HUES6 (cell line): ENCODE measurements around the gene CENPF.
"Not testable (repeated sequence)": the region's sequence is repeated elsewhere in the genome, so short reads cannot be mapped to it uniquely, and the experiment has no call there.

Experiments used
- H3K27ac ChIP-seq: 2 replicates; pipeline ENCODE4 v1.7.0; 2013; ENCODE audit warnings: low read depth, mild to moderate bottlenecking, low read length, inconsistent platforms
- H3K27me3 ChIP-seq: 2 replicates; pipeline ENCODE4 v1.6.1; 2013; ENCODE audit warnings: low read length; ENCODE audit not compliant: control insufficient read depth, insufficient read depth
- H3K36me3 ChIP-seq: 2 replicates; pipeline ENCODE4 v1.6.1; 2013; ENCODE audit warnings: low read length; ENCODE audit not compliant: control insufficient read depth, insufficient read depth
- H3K4me1 ChIP-seq: 2 replicates; pipeline ENCODE4 v1.6.1; 2013; ENCODE audit warnings: low read length; ENCODE audit not compliant: control insufficient read depth, insufficient read depth
- H3K4me3 ChIP-seq: 2 replicates; pipeline ENCODE4 v1.5.1; 2013; ENCODE audit warnings: low read depth, low read length
- H3K9ac ChIP-seq: one replicate; pipeline ENCODE4 v1.6.1; 2013; ENCODE audit warnings: mild to moderate bottlenecking, low read length
- H3K9me3 ChIP-seq: 2 replicates; pipeline ENCODE4 v1.6.1; 2013; ENCODE audit warnings: low read depth, low read length; ENCODE audit not compliant: control insufficient read depth, insufficient read depth

Gene CENPF

DNA sequence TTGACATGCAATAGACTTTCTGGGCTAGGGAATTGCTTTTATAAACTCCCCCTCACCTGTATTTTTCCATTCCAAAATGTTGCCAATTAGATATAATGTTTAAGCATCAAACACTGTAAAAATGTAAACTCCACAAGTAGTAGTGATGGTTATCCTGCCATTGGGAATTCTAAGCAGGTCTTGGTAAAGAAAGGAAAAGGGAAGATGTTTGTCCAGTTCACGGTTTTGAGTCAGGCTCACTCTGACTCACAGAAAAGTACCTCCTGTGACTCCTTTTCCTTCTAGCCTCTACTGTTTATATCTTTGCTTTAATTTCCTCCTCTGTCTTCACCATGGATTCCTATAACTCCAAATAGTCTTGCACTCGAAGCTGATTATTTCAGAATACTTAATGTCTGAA is 32.6 kb upstream of the CENPF start:
- H3K27ac ChIP-seq = no peak overlapping the region
- peaks cover 6% of the 10 kb centered on the region for H3K9me3 ChIP-seq
- H3K4me3 ChIP-seq = no peak overlapping the region
- H3K27me3 ChIP-seq = no peaks in the 10 kb centered on the region
- H3K4me1 ChIP-seq = no peaks in the 10 kb centered on the region; the same call in 1 of the 2 replicates
- H3K9ac ChIP-seq = no peak overlapping the region
- H3K36me3 ChIP-seq = no peaks in the 10 kb centered on the region

DNA sequence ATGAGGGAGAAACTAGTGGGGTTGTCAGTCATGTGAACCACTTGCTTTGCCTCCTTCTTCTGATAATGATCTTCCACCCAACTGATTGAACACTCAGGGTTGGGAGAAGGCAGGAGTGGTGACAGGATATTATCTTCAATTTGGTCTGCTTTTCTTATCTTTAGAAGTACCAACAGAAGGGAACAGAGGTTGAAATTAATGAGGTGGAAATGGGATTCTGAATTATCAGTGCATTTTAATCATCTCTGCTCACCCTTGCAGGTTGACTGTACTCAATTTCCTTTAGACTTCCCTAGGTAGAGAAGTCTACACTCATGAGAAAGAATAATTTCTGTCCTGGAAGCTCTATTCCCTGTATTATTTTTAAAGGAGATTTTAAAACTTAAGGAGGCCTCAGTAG is 31.7 kb upstream of the CENPF start:
- H3K4me3 ChIP-seq = no peak overlapping the region
- no peaks in the 10 kb centered on the region for H3K36me3 ChIP-seq
- no peaks in the 10 kb centered on the region for H3K27me3 ChIP-seq
- H3K4me1 ChIP-seq = no peaks in the 10 kb centered on the region; the same call in 1 of the 2 replicates
- no peak overlapping the region for H3K9ac ChIP-seq
- no peak overlapping the region for H3K27ac ChIP-seq
- peaks cover 14% of the 10 kb centered on the region for H3K9me3 ChIP-seq

DNA sequence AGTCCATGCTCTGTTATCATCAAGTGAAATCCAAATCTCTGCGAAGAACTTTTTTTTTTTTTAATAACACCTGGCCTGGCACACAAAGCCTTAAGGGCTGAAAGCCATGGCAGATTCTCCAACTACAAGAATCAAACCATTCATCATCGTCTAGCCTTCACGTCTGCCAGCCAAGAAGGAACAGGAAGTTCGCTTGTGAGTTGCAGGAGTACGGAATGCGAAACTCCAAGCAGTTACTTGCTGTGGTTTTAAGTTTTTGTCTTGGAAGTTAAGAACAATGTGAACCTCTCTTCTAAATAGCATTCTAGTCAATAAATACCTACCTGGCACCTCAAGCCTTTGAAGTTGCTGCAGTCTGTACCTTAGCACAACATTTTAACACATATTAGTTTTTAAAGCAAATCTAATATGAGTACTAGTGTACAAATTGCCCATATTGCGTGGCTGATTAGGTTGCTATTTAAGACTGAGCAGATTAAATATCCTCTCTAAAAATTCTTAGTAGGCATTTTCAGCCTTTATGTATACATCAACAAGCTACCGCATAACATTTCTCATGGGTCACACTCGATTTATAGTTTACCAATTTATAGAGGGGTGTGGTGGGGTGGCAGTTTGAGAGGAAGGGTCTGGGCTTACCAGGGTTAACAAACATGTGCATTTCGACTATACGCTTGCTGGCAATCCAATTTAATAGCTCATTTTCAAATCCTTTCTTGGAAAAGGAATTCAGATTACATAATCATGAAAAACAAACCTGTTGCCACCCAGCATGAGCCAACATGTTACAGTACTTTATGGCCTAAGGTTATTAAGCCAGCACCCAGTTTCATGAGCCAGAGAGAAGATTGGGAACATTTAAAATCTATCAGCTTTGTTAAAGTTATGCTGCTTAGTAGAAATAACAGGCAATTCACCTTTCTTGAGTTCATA is 29.3 kb upstream of the CENPF start:
- no peak overlapping the region for H3K9ac ChIP-seq
- no peaks in the 10 kb centered on the region for H3K27me3 ChIP-seq
- no peak overlapping the region for H3K4me3 ChIP-seq
- H3K36me3 ChIP-seq = no peaks in the 10 kb centered on the region
- H3K4me1 ChIP-seq = no peaks in the 10 kb centered on the region; the same call in 1 of the 2 replicates
- no peak overlapping the region for H3K27ac ChIP-seq
- peaks cover 30% of the 10 kb centered on the region for H3K9me3 ChIP-seq

DNA sequence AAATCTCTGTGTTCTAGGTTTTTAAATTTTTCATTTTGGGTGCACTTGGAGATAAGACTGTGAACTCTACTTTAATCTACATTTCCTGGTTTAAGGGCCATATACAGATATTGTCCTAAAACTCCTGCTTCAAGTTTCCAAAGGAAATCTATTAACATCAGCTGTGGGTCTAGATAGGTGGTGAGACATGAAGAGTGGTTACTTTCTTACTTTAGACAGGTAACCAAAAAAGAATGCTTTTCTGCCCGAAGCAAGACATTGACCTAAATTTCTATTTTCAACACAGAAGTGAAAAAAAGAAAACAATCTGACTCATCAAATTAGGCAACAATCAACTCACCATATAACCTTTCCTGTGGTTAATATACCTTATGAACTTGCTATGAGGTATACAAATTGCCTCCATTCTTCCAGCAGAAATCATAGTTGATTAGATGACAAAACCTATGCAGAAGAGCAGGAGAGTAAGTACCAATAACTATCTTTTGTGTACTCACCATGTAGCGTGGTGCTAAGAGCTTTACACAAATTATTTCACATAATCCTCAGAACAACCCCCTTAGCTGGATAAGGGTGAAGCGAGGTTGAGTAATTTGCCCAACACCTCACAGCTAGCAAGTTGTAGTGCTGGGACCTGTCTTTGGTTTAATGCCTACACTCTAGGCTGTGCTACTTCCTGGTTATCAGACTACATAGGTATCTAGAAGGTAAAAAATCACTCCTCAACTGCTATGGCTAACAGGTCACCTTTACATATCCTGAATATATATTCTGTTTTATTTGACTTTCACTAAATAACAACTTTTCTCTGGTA is 28.2 kb upstream of the CENPF start:
- Histone ChIP-seq H3K36me3 (no peaks in the 10 kb centered on the region), H3K4me3 (no peak overlapping the region), H3K9me3 (peaks cover 30% of the 10 kb centered on the region), H3K27ac (no peak overlapping the region), H3K9ac (no peak overlapping the region), H3K4me1 (no peaks in the 10 kb centered on the region; the same call in 1 of the 2 replicates), H3K27me3 (no peaks in the 10 kb centered on the region)

DNA sequence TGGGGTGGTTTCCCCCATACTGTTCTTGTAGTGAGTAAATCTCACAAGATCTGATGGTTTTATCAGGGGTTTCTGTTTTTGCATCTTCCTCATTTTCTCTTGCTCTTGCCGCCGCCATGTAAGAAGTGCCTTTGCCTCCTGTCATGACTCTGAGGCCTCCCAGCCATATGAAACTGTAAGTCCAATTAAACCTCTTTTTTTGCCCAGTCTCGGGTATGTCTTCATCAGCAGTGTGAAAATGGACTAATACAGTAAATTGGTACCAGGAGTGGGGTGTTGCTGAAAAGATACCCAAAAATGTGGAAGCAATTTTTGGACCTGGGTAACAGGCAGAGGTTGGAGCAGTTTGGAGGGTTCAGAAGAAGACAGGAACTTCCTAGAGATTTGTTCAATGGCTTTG is 26.9 kb upstream of the CENPF start:
- not testable (repeated sequence) for H3K27me3 ChIP-seq, H3K36me3 ChIP-seq, H3K4me1 ChIP-seq, H3K27ac ChIP-seq, H3K4me3 ChIP-seq, H3K9ac ChIP-seq
- peaks cover 30% of the 10 kb centered on the region for H3K9me3 ChIP-seq

DNA sequence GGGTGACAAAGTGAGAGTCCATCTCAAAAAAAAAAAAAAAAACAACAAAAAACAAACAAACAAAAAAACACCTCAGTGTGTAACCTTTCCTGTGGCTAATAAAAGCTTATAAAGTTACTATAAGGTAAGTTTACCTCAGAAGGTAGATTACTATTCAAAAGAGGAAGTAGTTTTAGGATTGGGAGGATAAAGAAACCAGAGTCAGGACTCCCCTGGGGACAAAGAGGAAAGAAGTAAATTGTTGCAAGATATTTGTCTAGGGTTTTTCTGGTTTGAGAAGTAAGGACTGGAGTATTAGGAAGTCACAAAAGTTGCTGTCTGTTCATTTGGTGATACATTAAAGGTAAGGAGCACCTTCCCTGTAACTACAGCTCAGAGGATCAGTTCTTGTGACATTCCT is 23.8 kb upstream of the CENPF start:
- Histone ChIP-seq H3K36me3 (no peaks in the 10 kb centered on the region), H3K4me3 (no peak overlapping the region), H3K9me3 (peaks cover 30% of the 10 kb centered on the region), H3K27ac (no peak overlapping the region), H3K27me3 (no peaks in the 10 kb centered on the region), H3K4me1 (peaks cover 18% of the 10 kb centered on the region), H3K9ac (no peak overlapping the region)

DNA sequence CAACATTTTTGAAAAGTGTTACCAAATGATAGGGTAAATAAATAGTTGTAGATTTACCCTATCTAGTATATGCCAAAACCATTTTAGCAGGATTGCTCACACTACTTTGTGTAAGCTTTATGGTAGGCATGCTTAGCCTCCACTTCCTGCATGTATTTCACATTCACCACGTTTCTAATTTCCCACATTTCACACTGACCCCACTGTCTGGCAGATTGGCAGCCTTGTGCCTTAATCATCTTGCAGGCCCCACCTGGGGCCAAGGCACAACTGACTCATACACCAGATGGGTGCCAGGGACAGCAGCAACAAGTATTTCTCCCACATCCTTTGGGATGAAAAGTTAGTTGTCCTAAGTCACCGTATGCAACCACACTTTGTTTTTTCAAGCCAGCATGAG is 21.2 kb upstream of the CENPF start:
- H3K9ac ChIP-seq = no peak overlapping the region
- no peak overlapping the region for H3K27ac ChIP-seq
- no peaks in the 10 kb centered on the region for H3K36me3 ChIP-seq
- no peaks in the 10 kb centered on the region for H3K27me3 ChIP-seq
- no peak overlapping the region for H3K4me3 ChIP-seq
- peaks cover 18% of the 10 kb centered on the region for H3K4me1 ChIP-seq
- H3K9me3 ChIP-seq = peaks cover 11% of the 10 kb centered on the region

DNA sequence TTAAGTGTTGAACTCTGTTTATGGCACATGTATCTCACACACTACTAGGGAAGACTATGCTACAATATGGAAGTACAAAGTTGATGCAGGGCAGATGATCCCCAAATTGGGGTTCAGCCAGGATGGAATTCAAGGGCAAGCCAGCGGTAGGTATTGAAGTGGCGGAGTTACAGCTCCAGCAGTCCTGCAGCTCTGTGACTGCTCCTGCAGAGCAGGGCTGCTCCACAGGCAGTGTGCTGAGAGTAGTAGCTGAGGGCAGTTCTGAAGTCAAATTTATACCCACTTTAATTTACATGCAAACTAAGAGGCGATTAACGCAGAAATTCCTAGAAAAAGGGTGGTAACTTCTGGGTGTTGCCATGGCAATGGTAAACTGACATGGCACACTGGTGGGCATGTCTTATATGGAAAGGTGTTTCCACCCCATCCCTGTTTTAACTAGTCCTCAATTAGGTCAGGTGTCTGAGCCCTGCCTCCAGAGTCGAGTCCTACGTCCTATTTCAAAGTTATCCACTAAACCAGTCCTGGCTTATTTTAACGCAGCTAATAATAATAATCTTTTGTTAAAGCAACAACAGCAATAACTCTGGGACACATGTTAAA is 20.6 kb upstream of the CENPF start:
- peaks cover 18% of the 10 kb centered on the region for H3K4me1 ChIP-seq
- no peaks in the 10 kb centered on the region for H3K27me3 ChIP-seq
- H3K9ac ChIP-seq = no peak overlapping the region
- H3K36me3 ChIP-seq = no peaks in the 10 kb centered on the region
- no peak overlapping the region for H3K4me3 ChIP-seq
- H3K27ac ChIP-seq = no peak overlapping the region
- peaks cover 4% of the 10 kb centered on the region; the same call in 1 of the 2 replicates for H3K9me3 ChIP-seq

DNA sequence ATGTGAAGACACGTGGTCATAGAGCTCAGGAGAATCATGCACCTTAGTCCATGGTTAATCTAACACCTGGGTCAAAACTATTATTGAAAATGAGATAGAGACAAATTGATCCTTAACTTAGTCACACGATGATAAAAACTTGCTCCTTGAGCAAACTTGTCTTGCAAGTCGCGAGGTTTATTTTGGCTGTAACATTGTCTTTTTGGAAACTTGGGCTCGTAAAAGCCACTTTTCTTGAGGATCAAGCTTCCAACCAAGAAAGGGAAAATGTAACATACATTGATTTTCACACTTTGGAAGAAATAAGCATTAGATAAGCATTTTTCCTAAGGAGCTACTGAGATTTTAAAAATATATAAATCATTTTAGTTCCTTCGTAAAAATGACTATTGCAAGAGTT is 19.9 kb upstream of the CENPF start:
- no peaks in the 10 kb centered on the region for H3K27me3 ChIP-seq
- H3K4me3 ChIP-seq = no peak overlapping the region
- H3K36me3 ChIP-seq = no peaks in the 10 kb centered on the region
- no peak overlapping the region for H3K27ac ChIP-seq
- peaks cover 18% of the 10 kb centered on the region for H3K4me1 ChIP-seq
- no peaks in the 10 kb centered on the region for H3K9me3 ChIP-seq
- no peak overlapping the region for H3K9ac ChIP-seq

DNA sequence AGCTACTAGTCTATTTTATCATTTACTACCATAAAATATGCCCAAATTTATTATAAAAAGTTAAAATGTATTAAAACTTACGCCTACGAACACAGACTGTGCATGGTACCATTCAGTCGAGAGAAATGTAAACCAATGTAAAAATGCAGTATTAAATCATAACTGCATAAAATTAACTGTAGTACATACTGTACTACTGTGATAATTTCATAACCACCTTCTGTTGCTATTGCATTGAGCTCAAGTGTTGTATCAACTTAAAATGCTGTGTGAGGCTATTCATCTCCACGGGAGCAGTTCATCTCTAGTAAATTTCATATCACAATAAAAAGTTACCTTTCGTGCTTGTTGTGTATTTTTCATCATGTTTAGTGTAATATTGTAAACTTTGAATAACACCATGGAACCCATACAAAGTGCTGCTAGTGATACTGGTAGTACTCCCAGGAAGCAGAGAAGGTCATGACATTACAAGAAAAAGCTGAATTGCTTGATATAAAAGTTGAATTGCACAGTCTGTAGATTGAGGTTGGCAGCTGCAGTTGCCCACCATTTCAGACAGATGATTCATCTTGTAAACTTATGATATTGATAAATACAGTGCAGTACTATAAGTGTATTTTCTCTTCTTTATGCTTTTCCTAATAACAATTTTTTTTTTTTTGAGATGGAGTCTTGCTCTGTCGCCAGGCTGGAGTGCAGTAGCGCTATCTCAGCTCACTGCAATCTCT is 19.0 kb upstream of the CENPF start:
- H3K27ac ChIP-seq = no peak overlapping the region
- peaks cover 18% of the 10 kb centered on the region for H3K4me1 ChIP-seq
- H3K9me3 ChIP-seq = no peaks in the 10 kb centered on the region

More for the DNA sequence above, 19.0 kb upstream of the CENPF start:
- Histone ChIP-seq H3K27me3 (no peaks in the 10 kb centered on the region), H3K4me3 (no peak overlapping the region), H3K36me3 (no peaks in the 10 kb centered on the region), H3K9ac (no peak overlapping the region)
